Natural killer cell (primary cell): ENCODE data around the gene LSAMP. TPM values are rescaled to one million over a fixed set of nuclear protein-coding genes. Genes with fewer than 3 reads are reported as not detected.
A peak's percentile ranks its signal among the peaks of the same experiment; 100 is the strongest.

Source experiments
- ATAC-seq, 3 donors: fragments of 150-1000 bp in 2 of 3; fragments of 200-7000 bp in 1 of 3; cut with Tn5 transposase; 1 replicate in 1 of 3; 2 replicates in 2 of 3; pipeline ENCODE4 v1.10.0; 2021; ENCODE audit warnings: mild to moderate bottlenecking in 2 of 3, moderate library complexity in 2 of 3
- DNase-seq, 2 donors: peaks; one replicate each; pipeline versions ENCODE4 v3.0.0 to v3.0.0-alpha.2; 2013 to 2021; ENCODE audit warnings: mixed read lengths in 1 of 2
- H3K27ac ChIP-seq: one replicate; pipeline ENCODE4 v1.5.1; 2013; ENCODE audit warnings: mild to moderate bottlenecking, low read length
- H3K27me3 ChIP-seq: one replicate; pipeline ENCODE4 v1.6.1; 2013; ENCODE audit warnings: low read length; ENCODE audit not compliant: control insufficient read depth, insufficient read depth
- H3K36me3 ChIP-seq: one replicate; pipeline ENCODE4 v1.6.1; 2013; ENCODE audit warnings: low read length; ENCODE audit not compliant: control insufficient read depth, insufficient read depth
- H3K4me1 ChIP-seq: one replicate; pipeline ENCODE4 v1.6.1; 2013; ENCODE audit warnings: low read length; ENCODE audit not compliant: control insufficient read depth, insufficient read depth
- H3K4me3 ChIP-seq: one replicate; pipeline ENCODE4 v1.5.1; 2013; ENCODE audit warnings: low read length
- H3K9me3 ChIP-seq: one replicate; pipeline ENCODE4 v1.6.1; 2013; ENCODE audit warnings: low read length; ENCODE audit not compliant: control insufficient read depth, insufficient read depth
- H3K27ac Mint-ChIP-seq, 2 donors: one replicate each; pipeline ENCODE4 v1.8.0; 2022; ENCODE audit warnings: mild to moderate bottlenecking in 2 of 2, mixed read lengths in 2 of 2, moderate library complexity in 1 of 2
- H3K27me3 Mint-ChIP-seq, 2 donors: one replicate each; pipeline ENCODE4 v1.8.0; 2022; ENCODE audit warnings: low read depth in 2 of 2, mixed read lengths in 2 of 2
- H3K36me3 Mint-ChIP-seq: one replicate; pipeline ENCODE4 v1.8.0; 2022; ENCODE audit warnings: mixed read lengths
- H3K4me1 Mint-ChIP-seq, 2 donors: one replicate each; pipeline ENCODE4 v1.8.0; 2022; ENCODE audit warnings: mixed read lengths in 2 of 2
- H3K4me3 Mint-ChIP-seq: one replicate; pipeline ENCODE4 v1.8.0; 2022; ENCODE audit warnings: mild to moderate bottlenecking, moderate library complexity, mixed read lengths
- H3K9me3 Mint-ChIP-seq, 2 donors: one replicate each; pipeline ENCODE4 v1.8.0; 2022; ENCODE audit warnings: mixed read lengths in 2 of 2
- CTCF ChIP-seq: fragments of 200-600 bp; IDR thresholded peaks from one replicate; pipeline ENCODE4 v1.8.0; 2022; ENCODE audit warnings: antibody characterized with exemption
- WGBS: methylation state at CpG from one replicate; pipeline ENCODE4 v1.1.7; 2013; ENCODE audit warnings: missing lambda C conversion rate; ENCODE audit not compliant: insufficient coverage; 5-methylcytosine and 5-hydroxymethylcytosine counted together
- intact Hi-C: fragments of 100-400 bp; cut with micrococcal nuclease; formaldehyde crosslinking; loops from one replicate; pipeline ENCODE4 v1.14.2; 2022
- total RNA-seq, 4 donors: library from RNA; stranded (reverse); fragments of 120-200 nt in 1 of 4; gene quantifications; one replicate each; pipeline versions ENCODE4 v1.2.3 to v1.2.4, GENCODE V29; 2013 to 2022

The LSAMP gene
- total RNA-seq, 3 donors from 2014 or later (not counting 1 experiment from before 2014, with no cell fraction given) = not detected

GRCh38 chr3:115790759-115791158 lies 654.5 kb downstream of the LSAMP start:
- H3K4me1 ChIP-seq = no peaks in the 10 kb centered on the region
- no peaks in the 10 kb centered on the region for H3K9me3 Mint-ChIP-seq
- no peak overlapping the region for H3K27ac ChIP-seq
- no peak overlapping the region for H3K4me3 Mint-ChIP-seq
- H3K4me3 ChIP-seq = no peak overlapping the region
- DNase-seq = peak in 1 of 2 donors; percentile 26
- peak in 2 of 3 donors; percentile 48 to 64 for ATAC-seq
- H3K4me1 Mint-ChIP-seq = peaks cover 13 to 15% of the 10 kb centered on the region in 2 donors
- no peak for TF ChIP-seq CTCF
- H3K27me3 Mint-ChIP-seq = peaks cover 1 to 5% of the 10 kb centered on the region in 2 donors
- H3K27ac Mint-ChIP-seq = no peak overlapping the region
- peaks cover 3% of the 10 kb centered on the region for H3K27me3 ChIP-seq
- no peaks in the 10 kb centered on the region for H3K36me3 ChIP-seq
- no peaks in the 10 kb centered on the region for H3K9me3 ChIP-seq
- intact Hi-C loops = no loop called here
- no peaks in the 10 kb centered on the region for H3K36me3 Mint-ChIP-seq
- 71% methylated on average over 3 of the region's 3 CpGs for WGBS

GRCh38 chr3:115789481-115789880 lies 655.8 kb downstream of the LSAMP start:
- peaks cover 23 to 25% of the 10 kb centered on the region in 2 donors for H3K4me1 Mint-ChIP-seq
- Histone ChIP-seq H3K4me3 (no peak overlapping the region), H3K4me1 (peaks cover 4% of the 10 kb centered on the region), H3K27ac (no peak overlapping the region), H3K36me3 (no peaks in the 10 kb centered on the region), H3K9me3 (no peaks in the 10 kb centered on the region), H3K27me3 (peaks cover 3% of the 10 kb centered on the region)
- peaks cover 5 to 14% of the 10 kb centered on the region in 2 donors for H3K27me3 Mint-ChIP-seq
- TF ChIP-seq CTCF = no peak
- no peaks in the 10 kb centered on the region for H3K36me3 Mint-ChIP-seq
- 90% methylated on average over 3 of the region's 4 CpGs for WGBS
- H3K27ac Mint-ChIP-seq = no peak overlapping the region
- H3K4me3 Mint-ChIP-seq = no peak overlapping the region
- intact Hi-C loops = no loop called here
- ATAC-seq (no peak), DNase-seq (no peak)
- no peaks in the 10 kb centered on the region for H3K9me3 Mint-ChIP-seq

GRCh38 chr3:115788921-115789470 lies 656.3 kb downstream of the LSAMP start:
- 89% methylated on average over 4 of the region's 4 CpGs for WGBS
- H3K36me3 ChIP-seq = no peaks in the 10 kb centered on the region
- peaks cover 25 to 27% of the 10 kb centered on the region in 2 donors for H3K4me1 Mint-ChIP-seq
- no peak overlapping the region for H3K27ac ChIP-seq
- DNase-seq = no peak
- H3K4me3 ChIP-seq = no peak overlapping the region
- peaks cover 4% of the 10 kb centered on the region for H3K4me1 ChIP-seq
- intact Hi-C loops = no loop called here
- H3K36me3 Mint-ChIP-seq = no peaks in the 10 kb centered on the region
- ATAC-seq = no peak
- no peak overlapping the region for H3K27ac Mint-ChIP-seq
- peaks cover 5 to 15% of the 10 kb centered on the region in 2 donors for H3K27me3 Mint-ChIP-seq
- TF ChIP-seq CTCF = no peak
- H3K9me3 ChIP-seq = no peaks in the 10 kb centered on the region
- H3K27me3 ChIP-seq = peaks cover 3% of the 10 kb centered on the region
- no peaks in the 10 kb centered on the region for H3K9me3 Mint-ChIP-seq
- no peak overlapping the region for H3K4me3 Mint-ChIP-seq

- no peak for TF ChIP-seq CTCF
- Mint-ChIP-seq H3K4me3 (no peak overlapping the region), H3K27ac (no peak overlapping the region), H3K27me3 (peaks cover 5 to 15% of the 10 kb centered on the region in 2 donors), H3K4me1 (peaks cover 23% of the 10 kb centered on the region in 2 donors), H3K36me3 (no peaks in the 10 kb centered on the region), H3K9me3 (no peaks in the 10 kb centered on the region)
- WGBS = no CpG with 5 or more reads among the region's 2 CpGs
- Histone ChIP-seq H3K27ac (no peak overlapping the region), H3K4me1 (peaks cover 10% of the 10 kb centered on the region), H3K9me3 (no peaks in the 10 kb centered on the region), H3K4me3 (no peak overlapping the region), H3K27me3 (peaks cover 3% of the 10 kb centered on the region), H3K36me3 (no peaks in the 10 kb centered on the region)
- DNase-seq (no peak), ATAC-seq (no peak)
- intact Hi-C loops = no loop called here
Observed at GRCh38 chr3:115787818-115788217, 657.5 kb downstream of the LSAMP start.
